ENCODE data around the gene ENG.

DNA sequence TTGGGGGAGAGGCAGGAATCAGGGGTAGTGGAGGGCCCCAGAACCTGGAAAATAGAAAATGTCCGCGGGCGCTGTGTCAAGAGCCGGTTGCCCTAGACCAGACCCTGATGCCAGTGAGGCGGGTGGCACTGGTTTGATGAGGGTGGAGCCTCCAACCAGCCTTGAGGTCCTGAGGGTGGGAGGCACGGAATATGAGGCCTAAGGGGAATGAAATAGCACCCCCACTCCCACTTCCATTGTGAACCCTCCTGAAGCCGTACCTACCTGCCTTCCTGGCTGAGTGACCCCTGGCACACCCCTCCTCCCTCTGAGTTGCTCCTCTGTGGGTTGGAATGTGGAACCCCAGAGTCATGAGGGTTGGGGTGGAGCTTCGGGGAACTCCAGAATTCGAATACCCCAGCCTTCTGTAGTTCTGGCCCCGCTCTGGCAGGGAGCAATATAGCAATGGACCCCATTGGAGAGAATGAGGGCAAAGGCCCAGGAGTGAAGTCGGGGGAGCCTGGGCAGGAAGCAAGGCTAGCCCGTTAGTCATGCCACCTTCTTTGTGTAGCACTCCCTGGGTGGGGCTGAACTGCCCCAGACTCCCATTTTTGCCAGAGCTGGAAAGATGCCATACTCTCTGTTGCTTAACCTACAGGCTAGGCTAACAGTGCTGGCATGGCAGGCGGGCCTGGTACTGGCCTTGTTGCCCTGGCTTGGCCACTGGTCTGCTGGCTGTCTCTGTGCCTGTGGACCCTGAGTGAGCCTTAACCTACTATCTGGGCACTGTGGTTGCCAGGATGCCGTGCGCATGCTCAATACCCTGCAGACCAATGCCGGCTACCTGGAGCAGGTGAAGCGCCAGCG is 50.7 kb downstream of the ENG start:
- TF ChIP-seq, protein P1, sequence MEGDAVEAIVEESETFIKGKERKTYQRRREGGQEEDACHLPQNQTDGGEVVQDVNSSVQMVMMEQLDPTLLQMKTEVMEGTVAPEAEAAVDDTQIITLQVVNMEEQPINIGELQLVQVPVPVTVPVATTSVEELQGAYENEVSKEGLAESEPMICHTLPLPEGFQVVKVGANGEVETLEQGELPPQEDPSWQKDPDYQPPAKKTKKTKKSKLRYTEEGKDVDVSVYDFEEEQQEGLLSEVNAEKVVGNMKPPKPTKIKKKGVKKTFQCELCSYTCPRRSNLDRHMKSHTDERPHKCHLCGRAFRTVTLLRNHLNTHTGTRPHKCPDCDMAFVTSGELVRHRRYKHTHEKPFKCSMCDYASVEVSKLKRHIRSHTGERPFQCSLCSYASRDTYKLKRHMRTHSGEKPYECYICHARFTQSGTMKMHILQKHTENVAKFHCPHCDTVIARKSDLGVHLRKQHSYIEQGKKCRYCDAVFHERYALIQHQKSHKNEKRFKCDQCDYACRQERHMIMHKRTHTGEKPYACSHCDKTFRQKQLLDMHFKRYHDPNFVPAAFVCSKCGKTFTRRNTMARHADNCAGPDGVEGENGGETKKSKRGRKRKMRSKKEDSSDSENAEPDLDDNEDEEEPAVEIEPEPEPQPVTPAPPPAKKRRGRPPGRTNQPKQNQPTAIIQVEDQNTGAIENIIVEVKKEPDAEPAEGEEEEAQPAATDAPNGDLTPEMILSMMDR (IDR thresholded peaks at IDR 0.05), result no peak
- TF ChIP-seq EZH2 (IDR thresholded peaks at IDR 0.05), result no peak
- TF ChIP-seq EZH2phosphoT487 (IDR thresholded peaks at IDR 0.05), result no peak

Measured in neural progenitor cell (in vitro differentiated cells).